Upper lobe of left lung (tissue), 6 donors: ENCODE data around the gene SMAP2. TPM values are rescaled to one million over a fixed set of nuclear protein-coding genes. Genes with fewer than 3 reads are reported as not detected.

Source experiments
- ATAC-seq, 2 donors: fragments of 200-7000 bp; cut with Tn5 transposase; one replicate each; pipeline ENCODE4 v1.9.1; 2022; ENCODE audit warnings: mild to moderate bottlenecking in 2 of 2, moderate library complexity in 2 of 2; ENCODE audit not compliant: low FRiP score in 2 of 2
- DNase-seq, 2 donors: peaks; one replicate each; pipeline ENCODE4 v3.0.0-alpha.2; 2019 to 2020
- H3K27ac ChIP-seq, 4 donors: fragments of 200-600 bp; sonication (generic); one replicate each; pipeline ENCODE4 v1.5.1; 2016 to 2019
- H3K27me3 ChIP-seq, 4 donors: fragments of 200-600 bp; sonication (generic); one replicate each; pipeline ENCODE4 v1.5.1; 2017 to 2019
- H3K36me3 ChIP-seq, 4 donors: fragments of 200-600 bp; sonication (generic); one replicate each; pipeline ENCODE4 v1.5.1; 2016 to 2019
- H3K4me1 ChIP-seq, 4 donors: fragments of 200-600 bp; sonication (generic); one replicate each; pipeline ENCODE4 v1.5.1; 2018 to 2019
- H3K4me3 ChIP-seq, 4 donors: fragments of 200-600 bp; sonication (generic); one replicate each; pipeline ENCODE4 v1.5.1; 2017 to 2019; ENCODE audit warnings: mild to moderate bottlenecking in 2 of 4, moderate library complexity in 1 of 4
- H3K9me3 ChIP-seq, 4 donors: fragments of 200-600 bp; sonication (generic); one replicate each; pipeline ENCODE4 v1.5.1; 2018 to 2019
- CTCF ChIP-seq, 6 experiments: fragments of 450-650 bp in 4 of 6; fragments of 200-600 bp in 2 of 6; sonication (generic) in 2 of 6; IDR thresholded peaks; one replicate each; pipeline ENCODE4 v1.5.1; 2016 to 2019; ENCODE audit warnings: antibody characterized with exemption in 6 of 6
- EP300 ChIP-seq, 4 donors: sonication (generic); formaldehyde crosslinking; IDR thresholded peaks; one replicate each; pipeline ENCODE4 v1.5.1; 2017; ENCODE audit warnings: antibody characterized with exemption in 4 of 4, control low read depth in 2 of 4
- POLR2A ChIP-seq, 4 donors: fragments of 450-650 bp; IDR thresholded peaks; one replicate each; pipeline ENCODE4 v1.5.1; 2016 to 2017; ENCODE audit warnings: antibody characterized with exemption in 4 of 4, mild to moderate bottlenecking in 2 of 4
- POLR2AphosphoS5 ChIP-seq, 2 donors: sonication (generic); formaldehyde crosslinking; IDR thresholded peaks; one replicate each; pipeline ENCODE4 v1.5.1; 2017; ENCODE audit warnings: antibody characterized with exemption in 2 of 2
- WGBS, 2 donors: methylation state at CpG; one replicate each; pipeline ENCODE4 v1.1.5; 2017 to 2018; 5-methylcytosine and 5-hydroxymethylcytosine counted together
- total RNA-seq, 6 donors: library from RNA; depleted of rRNA in 4 of 6; stranded (reverse); fragments of >200 nt in 4 of 6; gene quantifications; one replicate each; pipeline versions ENCODE4 v1.1.0 to v1.2.1, GENCODE V29; 2016 to 2021
- donor health status: DM: no; HTN: no; CAD: no; lungs with moderate emphysema.
- donor health status: DM: no; HTN: yes; CAD: no; lungs with severe emphysema.

The SMAP2 gene
- total RNA-seq, 6 donors from 2014 or later, result 68.7 to 95.3 (median 72.2) TPM

- H3K4me1 ChIP-seq, result no peaks in the 10 kb centered on the region
- WGBS, 2 donors, result 93 to 99% methylated on average over 3 of the region's 3 CpGs
- H3K4me3 ChIP-seq, result no peak overlapping the region
- H3K9me3 ChIP-seq, result peaks cover 73 to 100% (median 97%) of the 10 kb centered on the region in 4 donors
- TF ChIP-seq CTCF (IDR thresholded peaks at IDR 0.05), result no peak
- DNase-seq (no peak), ATAC-seq (no peak)
- H3K36me3 ChIP-seq, result peaks cover 0 to 12% (median 3%) of the 10 kb centered on the region in 4 donors
- H3K27ac ChIP-seq, result no peak overlapping the region
- H3K27me3 ChIP-seq, result no peaks in the 10 kb centered on the region
These were observed 89.5 kb downstream of the SMAP2 start for GRCh38 chr1:40462956-40463590.

GRCh38 chr1:40469327-40469726 lies 95.8 kb downstream of the SMAP2 start:
- 96 to 97% methylated on average over 2 of the region's 2 CpGs for WGBS, 2 donors
- no peak overlapping the region for H3K27ac ChIP-seq
- H3K4me3 ChIP-seq, result no peak overlapping the region
- ATAC-seq, result no peak
- H3K36me3 ChIP-seq, result no peaks in the 10 kb centered on the region
- no peak for DNase-seq
- no peaks in the 10 kb centered on the region for H3K4me1 ChIP-seq
- H3K27me3 ChIP-seq, result no peaks in the 10 kb centered on the region
- peaks cover 52 to 71% (median 59%) of the 10 kb centered on the region in 4 donors for H3K9me3 ChIP-seq
- TF ChIP-seq POLR2A (IDR thresholded peaks at IDR 0.05) (no peak), EP300 (IDR thresholded peaks at IDR 0.05) (no peak), POLR2AphosphoS5 (IDR thresholded peaks at IDR 0.05) (no peak)

Other genes starting within 250 kb of the SMAP2 start
- gene RLF, start 212.3 kb upstream of the SMAP2 start, total RNA-seq, result 10 to 100 TPM in 4 of 6 donors, 1 to 10 TPM in 2; 8.9 to 22.3 (median 11.0) TPM
- not detected for gene TMCO2, start 125.8 kb upstream of the SMAP2 start, total RNA-seq
- 10 to 100 TPM; 10.3 to 42.8 (median 34.1) TPM for gene ZMPSTE24, start 115.5 kb upstream of the SMAP2 start, total RNA-seq
- 10 to 100 TPM in 1 of 6 donors, 1 to 10 TPM in 5; 4.2 to 30.4 (median 5.2) TPM for gene COL9A2, start 56.4 kb upstream of the SMAP2 start, total RNA-seq
- gene ZFP69B, start 76.7 kb downstream of the SMAP2 start, total RNA-seq, result 1 to 10 TPM in 3 of 6 donors, under 1 TPM in 1, not detected in 2; 0.76 to 1.7 (median 1.4) TPM
- gene ZFP69, start 103.6 kb downstream of the SMAP2 start, total RNA-seq, result 1 to 10 TPM; 1.3 to 5.2 (median 3.1) TPM
- 10 to 100 TPM in 2 of 6 donors, 1 to 10 TPM in 4; 5.5 to 30.4 (median 9.9) TPM for gene EXO5, start 135.0 kb downstream of the SMAP2 start, total RNA-seq
- gene ZNF684, start 157.9 kb downstream of the SMAP2 start, total RNA-seq, result 1 to 10 TPM; 1.2 to 5.3 (median 3.5) TPM